Stimulated activated CD8-positive, alpha-beta memory T cell treated with anti-CD3 and anti-CD28 coated beads, Interleukin-2, amount 100 ng/mL, for 1 hour (primary cell): ENCODE data around the gene ENOPH1.

Experiments used
- DNase-seq, 2 donors: peaks; one replicate each; pipeline ENCODE4 v3.0.0-alpha.2; 2020; ENCODE audit warnings: low read depth in 2 of 2

ENOPH1 gene

DNA sequence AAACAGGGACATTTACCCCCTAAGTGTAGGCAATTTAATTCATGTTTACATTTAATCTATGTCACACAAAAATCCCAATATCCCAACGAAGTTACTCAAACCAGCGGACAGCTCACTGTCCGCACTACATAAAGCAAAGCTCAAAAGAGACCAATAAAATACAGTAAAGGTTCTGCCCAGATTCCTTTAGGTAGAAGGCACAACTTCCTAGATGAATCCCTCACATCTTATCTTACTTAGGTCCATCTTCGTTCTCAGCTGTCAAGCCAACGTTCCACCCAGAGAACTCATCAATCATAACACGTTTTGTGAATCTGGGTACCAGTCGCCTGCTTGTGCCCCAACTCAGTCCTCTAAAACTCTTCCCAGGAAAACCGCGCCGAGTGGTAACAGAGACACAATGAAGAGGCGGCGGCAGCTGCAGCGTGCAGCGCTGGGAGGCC is 1.8 kb upstream of the ENOPH1 start:
- DNase-seq, result no peak

DNA sequence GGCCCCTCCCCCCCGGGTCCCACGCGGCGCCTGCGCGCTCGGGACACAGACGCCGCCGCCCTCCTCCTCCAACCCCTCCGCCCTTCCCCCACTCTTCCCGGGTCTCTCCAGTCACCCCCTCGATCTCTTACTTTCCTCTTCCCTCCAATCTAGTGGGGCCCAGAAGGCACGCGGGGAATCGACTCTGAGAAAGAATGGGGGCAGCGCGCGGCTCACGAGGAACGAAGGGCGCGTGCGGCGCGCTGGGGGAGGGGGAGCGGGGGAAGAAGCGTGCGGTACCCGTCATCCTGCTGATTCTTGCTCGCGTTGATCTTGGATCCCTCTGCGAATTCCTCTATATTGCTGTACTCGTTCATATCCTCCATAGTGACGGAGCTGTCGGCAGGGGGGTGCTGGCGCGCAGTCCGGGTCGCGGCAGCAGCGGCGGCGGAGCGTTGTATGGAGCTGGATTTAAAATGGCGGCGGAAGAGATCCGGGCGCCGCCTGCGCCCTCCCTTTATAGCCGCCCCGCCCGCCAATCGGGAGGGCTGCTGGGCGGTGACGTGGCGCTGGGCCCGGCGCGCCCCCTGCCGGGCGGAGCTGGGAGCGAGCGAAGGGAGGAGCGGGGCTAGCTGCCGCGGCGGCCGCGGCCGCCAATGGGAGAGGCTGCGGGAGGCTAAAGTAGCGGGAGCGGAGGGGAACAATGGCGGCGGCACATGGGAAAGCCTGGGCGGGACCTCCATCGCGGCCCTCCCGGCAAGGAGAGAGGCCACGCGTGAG is 1.2 kb upstream of the ENOPH1 start:
- DNase-seq, result peak; percentile 82 to 89

DNA sequence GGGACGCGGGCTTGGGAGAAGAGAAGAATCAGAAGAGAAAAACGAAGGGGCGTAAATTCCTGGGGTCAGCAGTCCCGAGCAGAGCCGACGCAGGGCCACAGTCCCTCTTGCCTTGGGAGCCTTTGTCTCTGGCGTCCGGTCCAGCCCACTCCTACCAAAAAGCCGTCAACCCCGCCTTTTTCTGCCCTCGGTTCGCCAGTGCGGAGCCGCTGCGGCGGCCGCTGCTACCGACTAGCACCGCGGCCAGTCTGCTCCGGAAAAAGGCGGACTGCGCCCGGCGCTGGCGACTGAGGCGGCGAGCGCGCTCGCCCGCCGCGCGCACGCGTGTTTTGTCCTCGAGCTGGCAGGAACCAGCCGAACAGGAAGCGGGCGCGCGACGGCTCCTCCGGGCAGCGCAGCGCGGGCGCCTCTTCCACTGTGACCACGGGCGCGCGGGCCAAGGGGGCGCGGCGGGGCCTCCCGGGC is 630 bp upstream of the ENOPH1 start:
- no peak for DNase-seq

DNA sequence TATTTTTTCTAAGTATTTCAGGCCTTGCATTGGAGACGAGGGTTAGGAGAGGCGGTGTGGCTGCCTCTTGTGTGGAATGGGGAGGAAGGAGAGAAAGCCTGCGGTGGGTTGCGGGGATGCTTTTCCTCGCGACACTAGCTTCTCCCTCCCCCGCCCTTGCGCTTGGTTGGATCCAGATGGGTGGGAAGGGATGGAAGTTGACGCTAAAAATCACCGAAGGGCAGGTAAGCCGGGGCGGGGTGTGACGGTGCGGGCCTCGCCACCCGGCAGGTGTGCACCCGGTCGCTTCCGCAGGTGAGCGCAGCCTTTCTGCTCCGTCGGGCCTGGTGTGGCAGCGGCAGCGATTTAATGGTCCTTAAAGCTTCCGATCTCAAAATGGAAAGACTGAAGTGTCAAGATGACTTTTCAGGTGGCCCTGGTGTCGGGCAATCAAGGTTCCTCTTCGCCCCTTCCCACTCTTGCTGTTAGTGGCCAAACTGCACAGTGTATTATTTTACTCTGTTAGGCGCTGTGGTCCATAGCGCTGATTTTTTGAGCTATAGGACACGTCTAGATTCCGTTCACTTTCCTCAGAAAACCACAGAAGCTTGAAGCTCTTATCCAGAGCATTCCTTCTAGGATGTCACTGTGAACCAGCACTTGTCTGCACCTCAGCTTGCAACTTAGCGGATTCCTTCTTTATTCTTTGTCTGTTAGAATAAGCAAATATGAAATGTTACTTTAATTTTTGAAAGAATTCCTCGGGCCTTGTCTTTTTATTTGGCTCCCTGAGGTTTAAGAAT is 765 bp downstream of the ENOPH1 start:
- DNase-seq, result peak in 1 of 2 donors; percentile 15

DNA sequence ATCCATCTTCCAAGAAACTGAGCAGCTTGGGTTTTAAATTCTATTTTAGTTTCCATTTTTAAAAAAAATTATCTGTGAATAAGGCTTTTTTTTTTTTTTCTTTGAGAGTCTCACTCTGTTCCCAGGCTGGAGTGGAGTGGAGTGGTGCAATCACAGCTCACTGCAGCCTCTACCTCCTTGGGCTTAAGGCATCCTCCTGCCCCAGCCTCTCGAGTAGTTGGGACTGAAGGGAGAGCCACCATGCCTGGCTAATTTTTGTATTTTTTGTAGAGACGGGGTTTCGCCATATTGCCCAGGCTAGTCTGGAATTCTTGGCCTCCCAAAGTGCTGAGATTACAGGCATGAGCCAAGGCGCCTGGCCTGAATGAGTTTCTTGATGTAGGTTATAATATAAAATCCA is 1.4 kb downstream of the ENOPH1 start:
- no peak for DNase-seq

DNA sequence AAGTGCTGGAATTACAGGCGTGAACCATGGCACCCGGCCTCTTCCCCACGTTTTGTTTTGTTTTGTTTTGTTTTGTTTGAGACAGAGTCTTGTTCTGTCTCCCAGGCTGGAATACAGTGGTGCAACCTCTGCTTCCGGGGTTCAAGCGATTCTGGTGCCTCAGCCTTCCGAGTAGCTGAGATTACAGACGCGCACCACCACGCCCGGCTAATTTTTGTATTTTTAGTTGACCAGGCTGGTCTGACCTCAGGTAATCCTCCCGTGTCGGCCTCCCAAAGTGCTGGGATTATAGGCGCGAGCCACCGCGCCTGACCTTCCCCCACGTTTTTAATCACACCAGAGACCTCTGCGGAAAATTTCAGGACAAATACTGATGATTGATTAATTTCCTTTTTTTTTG is 2.2 kb downstream of the ENOPH1 start:
- no peak for DNase-seq

DNA sequence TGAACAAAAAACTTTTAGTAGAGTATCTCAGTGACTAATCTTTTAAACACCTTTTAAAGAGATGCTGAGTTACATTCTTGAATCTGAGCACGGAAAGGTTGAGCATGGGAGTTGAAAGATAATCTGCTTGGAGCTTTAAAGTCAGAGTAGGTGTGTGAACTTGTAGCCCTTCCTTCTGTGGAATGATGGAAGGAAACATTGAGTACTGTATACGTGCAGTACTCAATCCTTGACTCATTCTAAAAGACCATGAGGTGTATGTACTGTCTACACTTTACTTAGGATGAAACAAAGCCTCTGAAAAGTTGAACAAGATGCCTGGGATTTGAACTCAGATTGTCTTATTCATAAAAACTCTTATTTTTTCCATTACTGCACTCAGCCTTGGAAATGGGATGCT is 3.4 kb downstream of the ENOPH1 start:
- no peak for DNase-seq

DNA sequence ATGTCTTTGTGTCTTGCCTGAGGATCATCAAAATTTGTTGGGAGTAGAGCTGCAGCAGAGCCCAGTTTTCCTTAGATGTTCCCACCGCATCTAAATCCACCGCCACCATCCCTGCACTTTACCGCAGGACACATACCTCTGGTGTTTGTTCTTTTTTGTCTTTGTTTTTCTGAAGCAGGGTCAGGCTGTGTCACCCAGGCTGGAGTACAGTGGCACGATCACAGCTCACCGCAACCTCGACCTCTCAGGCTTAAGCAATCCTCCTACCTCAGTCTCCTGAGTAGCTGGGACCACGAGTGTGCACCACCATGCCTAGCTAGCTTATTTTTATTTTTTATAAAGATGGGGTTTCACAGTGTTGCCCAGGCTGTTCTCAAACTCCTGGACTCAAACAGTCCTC is 4.6 kb downstream of the ENOPH1 start:
- no peak for DNase-seq

DNA sequence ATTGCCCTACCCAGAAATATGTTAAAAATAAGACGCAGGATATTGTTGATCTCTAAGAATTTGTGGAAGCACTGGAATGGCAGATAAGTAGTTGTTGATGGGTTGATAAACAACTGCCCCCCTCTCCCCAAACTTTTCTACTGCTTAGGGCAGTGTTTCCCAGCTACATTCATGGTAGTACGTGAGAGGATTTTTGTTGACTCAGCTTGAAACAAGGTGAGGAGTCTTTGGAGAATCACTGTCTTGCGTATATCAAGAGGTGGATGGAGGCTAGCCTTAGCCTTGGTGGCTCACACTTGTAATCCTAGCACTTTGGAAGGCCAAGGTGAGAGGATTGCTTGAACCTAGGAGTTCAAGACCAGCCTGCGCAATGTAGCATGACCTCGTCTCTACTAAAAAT is 5.7 kb downstream of the ENOPH1 start:
- DNase-seq, result no peak

DNA sequence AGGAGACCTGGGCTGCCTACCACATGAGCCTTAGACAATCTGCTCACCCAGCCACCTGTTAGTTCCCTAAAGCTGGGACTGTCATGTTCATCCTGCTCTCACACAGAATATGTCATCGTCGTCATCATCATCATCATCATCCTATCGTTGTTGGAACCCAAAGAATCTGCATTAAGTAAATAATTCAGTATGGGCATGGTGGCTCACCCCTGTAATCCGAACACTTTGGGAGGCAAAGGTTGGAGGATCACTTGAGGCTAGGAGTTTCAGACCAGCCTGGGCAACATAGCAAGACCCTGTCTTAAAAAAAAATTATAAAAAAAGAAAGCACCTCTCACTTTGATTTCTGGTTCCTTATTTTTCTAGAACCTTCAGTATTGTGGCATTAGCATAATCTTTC is 6.4 kb downstream of the ENOPH1 start:
- DNase-seq, result no peak

DNA sequence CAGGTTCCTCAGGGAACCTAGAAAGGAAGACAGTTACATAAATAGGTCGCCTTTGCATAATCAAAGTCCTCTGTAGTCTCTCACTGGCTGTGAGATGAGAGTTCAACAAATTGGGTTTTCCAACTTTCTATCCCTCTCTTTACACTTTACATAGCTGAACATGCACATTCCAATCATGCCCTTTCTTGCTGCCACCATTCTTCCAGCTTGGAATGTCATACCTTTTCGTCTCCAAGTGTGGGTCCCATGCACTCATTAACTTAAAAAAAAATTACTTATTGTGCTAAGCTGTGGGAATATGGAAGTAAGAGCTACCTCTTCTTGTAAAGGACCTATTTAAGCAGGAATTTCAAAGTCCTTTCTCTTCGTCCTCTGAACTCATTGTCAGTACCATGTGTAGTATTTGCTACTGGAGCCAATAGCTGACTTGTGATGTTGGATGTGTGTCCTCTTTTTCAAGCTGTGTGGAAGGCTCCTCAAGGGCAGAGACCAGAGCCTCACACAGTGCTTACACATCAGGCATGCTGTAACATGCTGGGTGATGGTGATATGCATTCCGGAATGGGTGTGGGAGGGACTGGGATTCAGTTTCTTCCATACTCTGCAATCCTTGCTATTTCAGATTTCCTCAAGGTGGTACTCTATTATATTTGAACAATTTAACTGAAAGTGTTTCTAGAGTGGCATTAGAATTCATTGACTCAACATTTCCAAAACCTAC is 7.1 kb downstream of the ENOPH1 start:
- DNase-seq, result no peak

DNA sequence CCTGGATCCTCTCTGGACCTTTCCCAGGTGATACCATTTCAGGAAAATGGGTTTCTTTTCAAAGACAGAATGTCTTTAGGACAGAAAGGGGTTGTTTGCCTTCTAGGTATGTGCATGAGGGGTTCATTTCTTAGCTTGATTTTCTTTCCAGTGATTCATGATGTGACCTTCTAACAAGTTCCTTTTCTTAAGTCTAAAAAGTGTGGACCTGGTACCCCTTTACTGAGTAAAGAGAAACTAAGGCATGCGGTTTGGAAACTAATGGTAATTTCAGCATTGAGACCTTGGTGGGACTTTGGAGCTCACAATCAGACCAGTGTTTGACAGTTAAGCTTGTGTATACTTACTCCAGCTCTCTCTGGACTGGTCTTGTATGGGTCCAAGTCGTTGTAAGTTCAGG is 8.7 kb downstream of the ENOPH1 start:
- DNase-seq, result no peak

DNA sequence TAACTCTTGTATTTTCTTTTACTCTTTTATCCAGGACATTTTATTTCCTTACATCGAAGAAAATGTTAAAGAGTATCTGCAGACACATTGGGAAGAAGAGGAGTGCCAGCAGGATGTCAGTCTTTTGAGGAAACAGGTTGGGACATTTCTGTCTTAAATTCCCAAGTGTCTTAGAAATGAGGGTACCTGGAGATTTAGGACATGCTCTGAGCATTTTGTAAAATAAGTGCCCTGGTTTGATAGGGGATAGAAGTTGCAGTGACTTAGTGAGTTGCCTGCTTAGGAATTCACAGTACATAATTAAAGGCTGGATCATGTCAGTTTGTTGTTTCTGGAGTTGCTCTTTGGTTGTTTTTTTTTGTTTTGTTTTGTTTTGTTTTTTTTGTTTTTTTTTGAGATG is 17.5 kb downstream of the ENOPH1 start:
- no peak for DNase-seq

DNA sequence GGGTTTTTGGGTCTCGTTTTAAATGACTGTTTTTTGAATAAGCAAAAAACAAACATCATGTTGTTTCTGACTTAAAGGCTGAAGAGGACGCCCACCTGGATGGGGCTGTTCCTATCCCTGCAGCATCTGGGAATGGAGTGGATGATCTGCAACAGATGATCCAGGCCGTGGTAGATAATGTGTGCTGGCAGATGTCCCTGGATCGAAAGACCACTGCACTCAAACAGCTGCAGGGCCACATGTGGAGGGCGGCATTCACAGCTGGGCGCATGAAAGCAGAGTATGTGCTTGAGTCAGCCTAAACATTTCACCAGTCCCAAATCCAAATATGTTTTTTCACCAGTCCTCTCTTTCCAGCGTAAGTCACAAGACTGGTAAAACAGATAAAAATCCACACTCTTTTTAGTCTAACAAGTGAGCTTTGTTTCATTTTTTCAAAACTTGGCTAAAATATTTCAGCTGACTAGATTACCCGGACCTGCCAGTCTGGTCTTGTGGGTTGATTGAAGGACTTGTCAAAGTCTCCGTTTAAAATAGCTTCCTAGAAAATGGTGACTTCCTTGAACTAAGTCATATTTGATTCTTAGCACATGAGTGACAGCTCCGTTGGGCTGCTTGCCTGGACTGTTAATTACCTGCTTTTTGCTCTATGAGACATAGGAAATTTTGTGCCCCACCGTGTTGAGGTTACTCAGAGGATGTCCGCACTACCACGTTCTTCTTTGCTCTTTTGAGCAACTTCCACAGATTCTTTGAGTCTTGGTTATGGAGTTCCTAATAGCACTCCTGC is 20.8 kb downstream of the ENOPH1 start:
- no peak for DNase-seq

DNA sequence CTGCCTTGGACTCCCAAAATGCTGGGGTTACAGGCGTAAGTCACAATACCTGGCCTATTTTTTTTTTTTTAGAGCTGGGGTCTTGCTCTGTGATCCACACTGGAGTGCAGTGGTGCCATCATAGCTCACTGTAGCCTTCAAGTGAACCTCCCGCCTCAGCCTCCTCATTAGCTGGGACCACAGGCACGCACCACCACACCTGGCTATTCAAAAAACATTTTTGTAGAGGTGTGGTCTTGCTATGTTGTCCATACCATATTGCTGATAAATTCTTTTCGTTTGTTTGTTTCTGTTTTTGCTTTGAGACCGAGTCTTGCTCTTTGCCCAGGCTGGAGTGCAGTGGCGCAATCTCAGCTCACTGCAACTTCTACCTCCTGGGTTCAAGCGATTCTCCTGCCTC is 21.6 kb downstream of the ENOPH1 start:
- DNase-seq, result no peak

DNA sequence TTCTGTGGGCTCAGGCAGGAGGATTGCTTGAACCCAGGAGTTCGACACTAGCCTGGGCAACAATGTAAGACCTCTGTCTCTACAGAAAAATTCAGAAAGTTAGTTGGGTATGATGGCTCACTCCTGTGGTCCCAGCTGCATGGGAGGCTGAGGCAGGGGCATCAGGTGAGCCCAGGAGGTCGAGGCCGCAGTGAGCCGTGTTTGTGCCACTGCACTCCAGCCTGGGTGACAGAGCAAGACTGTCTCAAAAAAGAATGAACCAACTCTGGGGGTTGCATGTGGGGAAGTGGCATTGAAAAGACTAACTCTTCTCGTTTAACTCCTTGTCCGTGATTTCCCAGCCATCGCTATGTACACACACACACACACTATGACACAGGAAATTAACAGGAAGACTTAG is 26.9 kb downstream of the ENOPH1 start:
- DNase-seq, result no peak

DNA sequence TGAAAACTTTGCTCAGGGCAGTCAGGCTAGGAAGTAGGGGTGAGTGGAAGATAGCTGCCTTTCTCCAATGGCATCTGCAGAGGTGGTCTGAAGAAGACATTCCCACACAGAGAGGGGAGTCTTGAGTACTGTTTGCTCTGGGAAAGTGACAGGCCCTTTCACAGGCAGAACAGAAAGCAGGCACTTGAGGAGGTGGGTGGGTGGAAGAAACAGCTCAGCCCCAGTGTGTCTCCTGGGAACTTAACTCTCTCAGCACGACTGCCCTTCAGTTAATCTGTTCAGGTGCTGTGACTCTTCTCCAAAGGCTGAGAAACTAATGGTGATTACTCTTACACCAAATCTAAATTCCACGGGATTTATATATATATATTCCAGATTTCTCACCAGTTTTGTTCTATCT is 28.3 kb downstream of the ENOPH1 start:
- DNase-seq, result no peak

DNA sequence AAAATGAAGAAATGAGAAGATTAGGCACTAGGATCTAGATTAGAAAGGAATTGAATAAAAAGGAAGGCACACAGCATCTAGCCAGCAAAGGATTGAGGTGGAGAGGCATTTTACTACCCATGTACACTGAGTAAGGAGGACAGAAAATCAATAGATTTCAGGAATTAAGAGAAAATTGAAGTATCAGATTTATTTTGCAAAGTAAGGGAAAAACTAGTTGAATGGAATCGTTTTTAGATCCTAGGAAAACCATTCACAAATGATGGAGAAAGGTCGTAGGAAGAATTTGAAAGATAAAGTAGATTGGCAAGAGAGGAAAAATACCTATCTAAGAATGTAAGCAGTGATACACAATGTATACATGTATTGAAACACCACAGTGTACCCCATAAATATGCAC is 31.3 kb downstream of the ENOPH1 start:
- DNase-seq, result no peak

DNA sequence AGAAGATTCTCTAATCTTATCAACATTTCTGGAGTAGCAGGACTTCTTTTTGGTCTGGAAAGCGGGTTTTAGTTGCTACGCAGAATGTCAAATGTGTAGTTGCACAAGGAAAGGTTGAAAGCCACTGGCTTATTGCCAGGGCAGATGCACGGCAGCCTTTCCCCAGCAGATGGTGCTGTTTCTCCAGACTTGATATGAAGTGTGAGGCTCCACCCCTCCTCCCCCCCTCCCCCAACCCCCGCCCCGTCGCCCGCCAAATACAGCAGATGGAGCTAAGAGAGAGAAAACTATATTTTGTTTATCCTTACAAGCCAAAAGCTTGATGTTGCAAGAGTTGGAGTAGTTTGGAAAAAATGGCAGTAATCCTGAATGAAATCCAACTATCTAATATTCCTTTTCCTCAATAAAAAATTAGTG is 32.0 kb downstream of the ENOPH1 start:
- DNase-seq, result peak; percentile 60 to 66

DNA sequence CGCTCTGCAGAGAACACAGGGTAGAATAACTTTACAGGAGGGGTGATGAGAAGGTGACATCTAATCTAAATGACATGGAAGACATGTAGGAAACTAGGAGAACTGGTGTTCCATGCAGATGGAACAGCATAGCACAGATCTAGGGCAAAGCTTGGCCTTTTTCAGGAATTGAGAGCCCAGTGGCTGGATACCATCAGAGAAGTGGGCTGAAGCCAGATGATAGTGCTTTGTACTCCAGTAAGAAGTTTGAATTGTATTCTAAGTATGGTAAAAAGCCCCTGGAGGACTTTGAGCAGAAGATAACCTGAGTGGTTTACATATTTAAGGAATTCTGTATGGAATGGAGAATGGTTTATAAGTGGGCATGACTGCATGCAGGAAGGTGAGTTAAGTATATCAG is 32.8 kb downstream of the ENOPH1 start:
- no peak for DNase-seq

DNA sequence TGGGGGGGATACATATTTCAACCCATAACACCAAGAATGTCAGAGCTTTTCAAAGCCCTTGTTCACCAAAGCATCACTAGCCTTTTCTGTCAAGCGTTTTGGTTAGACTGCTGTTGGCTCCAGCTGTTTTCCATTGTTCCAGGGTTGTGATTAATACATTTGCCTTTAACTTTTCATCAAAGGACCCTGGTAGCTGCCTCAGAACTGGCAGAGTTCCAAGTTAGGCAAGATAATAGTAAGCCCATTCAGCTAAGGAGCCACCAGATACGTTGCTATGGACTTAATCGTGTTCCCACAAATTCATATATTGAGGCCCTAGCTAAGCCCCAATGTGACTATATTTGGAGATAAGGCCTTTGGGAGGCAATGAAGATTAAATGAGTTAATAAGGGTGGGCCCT is 37.1 kb downstream of the ENOPH1 start:
- DNase-seq, result no peak
